HG03439 (cell line): ENCODE data around the gene HEPACAM2.

Experiments used
- ATAC-seq: cut with Tn5 transposase; IDR thresholded peaks from one replicate; pipeline ENCODE4 v1.9.1; 2021; ENCODE audit warnings: mild to moderate bottlenecking, moderate library complexity; ENCODE audit not compliant: unreplicated experiment

HEPACAM2 gene

GRCh38 chr7:93148727-93149126 is 77.5 kb downstream of the HEPACAM2 start:
- no peak for ATAC-seq

GRCh38 chr7:93148144-93148543 is 78.1 kb downstream of the HEPACAM2 start, which contains the start of gene SAMD9L:
SAMD9L (minus strand) TSS chr7:93148385; CDS start chr7:93135971, 12,414 bp downstream.
- peak; percentile 62 for ATAC-seq

DNA sequence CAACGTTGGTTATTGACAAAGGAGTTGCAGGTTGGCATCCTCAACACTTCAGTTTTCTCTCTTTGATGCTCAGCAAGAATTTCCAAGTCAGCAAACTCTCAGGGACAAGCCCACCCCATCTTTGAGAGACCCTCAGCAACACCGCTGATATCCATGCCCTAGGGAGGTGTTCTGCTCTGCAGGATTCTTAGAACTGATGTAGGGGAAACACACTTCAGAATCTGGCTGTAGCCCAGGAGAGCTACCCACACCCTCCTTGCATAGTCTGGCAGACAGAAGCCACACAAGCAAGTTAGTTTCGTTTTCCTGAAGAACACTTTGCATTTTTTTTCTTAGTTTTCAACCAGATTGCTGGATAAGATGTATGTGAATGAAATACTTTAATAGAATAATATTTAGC is 78.9 kb downstream of the HEPACAM2 start:
- ATAC-seq = peak; percentile 56

GRCh38 chr7:93146472-93147141 is 79.7 kb downstream of the HEPACAM2 start:
- ATAC-seq = peak; percentile 35

DNA sequence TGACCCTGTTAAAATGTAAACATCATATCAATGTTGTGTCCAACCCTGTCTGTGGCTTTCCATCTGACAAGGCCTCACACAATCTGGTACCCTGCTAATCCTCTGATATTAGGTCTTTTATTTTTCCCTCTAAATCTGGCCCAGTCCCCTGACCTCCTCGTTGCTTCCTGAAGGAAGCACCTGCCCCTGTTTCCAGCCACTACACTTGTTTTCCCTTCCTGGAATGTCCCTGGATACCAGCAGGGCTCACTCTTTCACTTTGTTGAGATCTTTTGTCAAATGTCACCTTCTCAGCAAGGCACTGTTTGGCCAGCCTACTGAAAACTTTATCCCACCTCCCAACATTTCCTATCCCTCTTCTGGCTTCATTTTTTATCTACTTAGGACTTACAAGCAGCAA is 80.2 kb downstream of the HEPACAM2 start:
- no peak for ATAC-seq

GRCh38 chr7:93145354-93145753 is 80.9 kb downstream of the HEPACAM2 start:
- ATAC-seq = no peak

- ATAC-seq = no peak
Measured at GRCh38 chr7:93142127-93142526, 84.1 kb downstream of the HEPACAM2 start.

DNA sequence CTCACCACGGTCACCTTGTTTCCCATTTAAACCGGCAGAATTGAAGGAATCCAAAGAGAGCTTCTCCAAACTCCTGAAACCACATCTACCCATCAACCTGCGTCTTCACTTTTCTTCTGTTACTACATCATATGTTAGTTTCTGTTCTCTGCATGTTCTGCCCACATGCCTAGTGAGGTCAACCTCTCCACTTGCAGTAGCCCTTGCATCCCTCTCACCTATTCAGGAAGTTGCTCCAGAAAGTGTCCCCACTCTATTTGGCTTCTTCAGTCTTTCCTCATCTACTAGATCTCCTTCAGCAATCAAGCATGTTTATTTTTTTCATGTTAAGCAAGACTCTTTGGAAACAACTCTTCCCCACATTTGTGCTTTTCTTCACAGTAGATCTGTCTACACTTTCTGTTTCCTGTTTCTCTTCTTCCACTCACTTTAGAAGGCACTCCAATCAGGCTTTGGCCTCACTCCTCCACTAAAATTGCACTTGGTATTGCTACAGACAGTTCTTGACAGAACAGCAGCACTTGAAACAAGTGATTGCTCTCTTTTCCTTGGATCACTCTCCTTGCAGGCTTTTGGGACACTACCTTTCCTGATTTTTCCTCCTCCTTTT is 85.6 kb downstream of the HEPACAM2 start:
- ATAC-seq = no peak

DNA sequence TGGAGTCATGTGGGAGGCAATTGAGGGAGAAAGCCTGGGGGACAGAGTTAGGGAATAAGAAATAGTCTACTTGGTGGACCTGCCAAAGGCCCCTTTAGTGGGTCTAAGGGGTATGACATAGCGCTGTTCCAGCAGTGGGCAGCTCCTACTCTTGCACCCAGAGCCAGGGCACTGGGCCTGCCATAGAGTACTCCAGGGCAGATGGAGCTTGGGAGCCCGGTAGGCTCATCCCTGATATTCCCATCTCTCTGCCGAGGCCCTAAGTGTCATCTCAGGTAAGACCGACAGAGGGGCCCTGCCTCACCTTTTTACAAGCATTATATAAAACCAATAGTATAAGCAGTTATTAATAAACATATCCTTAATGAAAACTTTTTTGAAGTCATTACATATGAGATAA is 87.7 kb downstream of the HEPACAM2 start:
- no peak for ATAC-seq
